NCI-H345 (cell line): ENCODE measurements around the gene ZNF302.
A peak's percentile ranks its signal among the peaks of the same experiment; 100 is the strongest.
"Not testable (repeated sequence)": the region's sequence is repeated elsewhere in the genome, so short reads cannot be mapped to it uniquely, and the experiment has no call there.

Experiments
- DNase-seq: peaks from one replicate; lab custom pipeline; 2025; lab: John Stamatoyannopoulos, UW

Gene ZNF302

DNA sequence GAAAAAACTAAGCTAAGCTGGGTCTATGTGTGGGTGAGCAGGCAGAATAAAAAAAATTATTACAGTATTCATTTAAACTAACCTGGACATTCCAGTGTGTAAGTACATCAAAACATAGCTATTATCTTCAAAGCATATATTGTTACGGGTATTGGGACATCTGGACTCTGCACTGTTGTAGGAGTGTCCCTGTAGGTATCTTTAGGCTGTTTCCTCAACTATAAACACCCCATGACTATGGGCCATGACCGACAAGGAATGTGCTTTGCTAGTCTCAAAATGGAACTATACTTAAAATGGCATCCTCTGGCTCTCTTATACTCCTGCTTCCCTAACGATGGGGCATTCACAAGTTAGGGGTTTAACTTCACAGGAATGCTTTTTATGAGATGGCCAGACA is 3.9 kb upstream of the ZNF302 start:
- no peak for DNase-seq

DNA sequence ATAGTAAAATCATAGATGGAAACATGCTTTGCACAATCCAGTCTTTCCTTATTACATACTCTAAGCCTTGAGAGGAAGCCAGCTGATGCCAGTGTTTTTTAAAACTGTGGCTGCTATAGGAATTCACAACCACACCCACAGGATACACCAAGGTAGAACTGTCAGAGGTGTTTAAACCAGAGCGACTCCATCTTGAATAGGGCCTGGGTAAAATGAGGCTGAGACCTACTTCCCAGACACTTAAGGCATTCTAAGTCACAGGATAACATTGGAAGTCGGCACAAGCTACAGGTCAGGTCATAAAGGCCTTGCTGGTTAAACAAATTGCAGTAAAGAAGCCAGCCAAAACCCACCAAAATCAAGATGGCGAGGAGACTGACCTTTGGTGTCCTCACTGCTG is 2.2 kb upstream of the ZNF302 start:
- no peak for DNase-seq

DNA sequence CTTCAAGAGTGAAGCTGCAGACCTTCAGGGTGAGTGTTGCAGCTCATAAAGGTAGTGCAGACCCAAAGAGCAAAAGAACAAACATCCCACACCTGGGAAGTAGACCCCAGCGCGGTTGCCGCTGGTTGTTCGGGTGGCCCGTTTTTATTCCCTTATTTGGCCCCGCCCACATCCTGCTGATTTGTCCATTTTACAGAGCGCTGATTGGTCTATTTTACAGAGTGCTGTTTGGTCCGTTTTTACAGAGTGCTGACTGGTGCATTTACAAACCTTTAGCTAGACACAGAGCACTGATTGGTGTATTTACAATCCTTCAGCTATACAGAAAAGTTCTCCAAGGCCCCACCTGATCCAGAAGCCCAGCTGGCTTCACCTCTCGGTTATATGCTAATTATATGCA is 1.6 kb upstream of the ZNF302 start:
- DNase-seq = no peak

DNA sequence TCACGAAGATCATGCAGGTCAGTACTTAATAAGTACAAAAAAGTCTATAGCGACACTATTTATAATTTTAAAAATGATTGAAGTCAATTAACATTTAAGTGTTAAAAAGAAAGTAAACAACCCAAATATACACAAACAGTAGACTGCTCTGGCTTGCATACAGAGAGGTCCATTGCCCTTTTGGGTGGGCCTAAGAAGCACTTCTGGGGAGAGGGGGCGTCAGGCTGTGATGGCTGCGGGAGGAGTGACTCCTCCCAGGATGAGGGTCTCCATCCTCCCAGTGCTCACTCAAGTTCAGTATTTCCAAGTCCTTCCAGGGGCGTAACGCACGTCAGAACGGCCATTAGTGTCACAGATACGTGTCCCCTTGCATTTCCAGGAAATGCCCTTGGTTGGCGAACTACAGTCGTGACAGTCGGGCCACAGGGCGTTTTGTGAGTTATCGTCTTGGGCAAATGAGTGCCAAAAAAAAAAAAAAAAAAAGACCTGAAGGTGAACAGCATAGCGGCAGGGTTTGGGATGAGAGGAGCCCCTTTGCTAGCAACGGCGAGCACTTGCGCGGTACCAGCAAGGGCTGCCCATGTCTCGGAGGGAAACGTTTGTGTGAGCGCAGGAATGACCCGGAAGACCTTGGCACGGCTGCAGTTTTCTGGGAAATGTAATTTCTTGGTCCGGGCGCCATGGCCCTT is 637 bp upstream of the ZNF302 start, which contains the start of gene SCGB2B2:
Gene SCGB2B2 (minus strand): TSS at position 463 of the 689 bp plus-strand sequence. CDS start 82,596 bp downstream, outside the sequence.
- peak; percentile 99 for DNase-seq

DNA sequence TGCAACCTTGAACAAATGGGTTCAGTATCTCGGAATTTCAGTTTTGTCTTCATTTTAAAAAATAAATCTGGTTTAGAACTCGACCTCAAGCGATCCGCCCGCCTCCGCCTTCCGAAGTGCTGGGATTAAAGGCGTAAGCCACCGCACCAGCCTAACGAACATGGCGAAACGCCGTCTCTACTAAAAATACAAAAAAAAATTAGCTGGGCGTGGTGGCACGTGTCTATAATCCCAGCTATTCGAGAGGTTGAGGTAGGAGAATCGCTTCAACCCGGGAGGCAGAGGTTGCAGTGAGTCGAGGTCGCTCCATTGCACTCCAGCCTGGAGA is 571 bp downstream of the ZNF302 start:
- peak; percentile 76 for DNase-seq

DNA sequence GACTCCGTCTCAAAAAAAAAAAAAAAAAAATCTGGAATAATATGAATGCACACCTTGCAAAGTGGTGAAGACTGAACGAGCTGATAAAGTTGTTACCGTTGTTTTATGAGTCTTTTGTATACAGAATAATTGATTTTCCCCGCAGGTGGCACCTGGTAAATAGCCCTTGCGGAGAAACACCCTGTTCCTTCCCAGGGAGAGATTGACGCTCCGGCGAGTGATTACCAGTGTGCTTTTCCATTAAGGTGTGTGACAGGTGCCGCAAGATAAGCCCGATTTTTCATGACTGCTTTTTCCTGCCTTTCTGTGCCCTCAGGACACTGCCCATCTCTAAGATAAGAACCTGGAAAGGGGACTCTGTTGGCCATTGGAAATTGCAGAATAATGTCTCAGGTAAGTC is 943 bp downstream of the ZNF302 start:
- DNase-seq = peak; percentile 49

DNA sequence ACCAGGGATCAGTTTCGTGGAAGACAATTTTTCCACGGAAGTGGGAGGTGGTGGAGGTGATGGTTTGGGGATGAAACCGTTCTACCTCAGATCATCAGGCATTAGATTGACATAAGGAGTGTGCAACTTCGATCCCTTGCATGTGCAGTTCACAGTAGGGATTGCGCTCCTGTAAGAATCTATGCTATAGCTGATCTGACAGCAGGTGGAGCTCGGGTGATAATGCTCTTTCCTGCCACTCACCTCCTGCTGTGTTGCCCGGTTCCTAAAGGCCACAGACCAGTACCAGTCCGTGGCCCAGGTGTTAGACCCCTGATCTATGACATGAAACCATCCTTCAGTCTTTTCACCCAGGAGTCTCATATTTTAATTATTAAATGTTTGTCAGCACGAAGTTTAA is 4.0 kb downstream of the ZNF302 start:
- DNase-seq = no peak

DNA sequence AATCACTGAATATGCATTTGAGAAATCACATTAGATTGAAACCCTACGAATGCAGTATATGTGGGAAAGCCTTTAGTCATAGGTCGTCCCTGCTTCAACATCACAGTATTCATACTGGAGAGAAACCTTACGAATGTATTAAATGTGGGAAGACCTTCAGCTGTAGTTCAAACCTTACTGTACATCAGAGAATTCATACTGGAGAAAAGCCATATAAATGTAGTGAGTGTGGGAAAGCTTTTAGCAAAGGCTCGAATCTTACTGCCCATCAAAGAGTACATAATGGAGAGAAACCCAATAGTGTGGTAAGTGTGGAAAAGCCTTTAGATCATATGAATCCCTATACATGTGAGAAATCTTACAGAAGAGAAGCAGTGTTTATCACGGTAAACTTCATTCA is 7.8 kb downstream of the ZNF302 start:
- DNase-seq = not testable (repeated sequence)

DNA sequence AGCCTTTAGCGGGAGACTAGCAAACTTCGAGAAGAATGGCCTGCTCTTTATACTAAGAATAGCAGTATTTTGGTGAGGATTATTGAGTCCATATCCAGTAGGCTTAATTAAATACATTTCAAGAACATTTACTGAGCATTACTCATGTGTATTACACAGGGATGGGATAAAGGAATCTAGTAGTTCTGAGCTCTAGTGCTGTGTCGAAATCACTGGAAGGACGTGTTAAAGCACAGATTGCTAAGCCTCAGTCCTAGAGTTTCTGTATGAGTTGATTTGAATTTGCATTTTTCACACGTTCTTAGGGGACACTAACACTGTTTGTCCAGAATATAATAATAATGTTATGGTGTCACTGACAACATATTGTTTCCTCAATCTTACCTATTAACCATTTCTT is 9.0 kb downstream of the ZNF302 start:
- no peak for DNase-seq

DNA sequence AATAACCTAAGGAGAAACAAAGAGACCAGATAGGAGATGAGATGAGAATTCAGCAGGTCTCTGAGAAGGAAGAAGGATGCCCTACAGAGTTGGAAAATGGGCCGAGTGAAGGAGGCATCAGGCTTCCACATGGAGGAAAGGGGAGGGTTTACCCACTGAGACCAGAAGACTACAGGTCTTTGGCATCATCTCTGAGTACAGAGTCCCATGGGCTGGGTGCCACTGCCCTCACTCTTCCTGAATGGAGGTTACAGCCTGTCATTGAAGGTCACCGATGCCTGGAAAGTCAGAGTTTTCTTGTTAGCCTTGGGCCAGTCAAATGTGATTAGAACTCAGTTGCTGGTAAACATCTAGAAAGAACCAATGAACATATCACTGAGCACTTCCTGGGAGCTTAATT is 9.9 kb downstream of the ZNF302 start:
- DNase-seq = no peak

DNA sequence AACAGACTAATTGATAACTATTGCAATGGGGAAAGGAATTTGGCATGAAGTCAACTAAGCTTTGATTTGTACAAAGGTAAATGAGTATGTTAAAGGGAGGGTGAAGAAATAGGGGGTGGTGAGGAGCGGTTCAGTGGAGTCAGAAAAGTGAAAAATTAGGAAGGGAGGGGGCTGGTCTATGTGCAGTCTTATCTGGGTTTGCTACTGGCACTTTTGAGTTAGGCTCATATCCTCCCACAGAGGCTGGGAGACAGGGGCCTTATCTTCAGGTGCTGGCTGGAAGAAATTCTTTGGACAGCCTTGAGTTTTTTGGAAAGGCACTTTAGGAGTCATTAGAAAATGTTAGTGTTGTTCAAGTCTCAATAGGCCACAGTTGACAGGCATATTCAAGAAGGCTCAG is 11.1 kb downstream of the ZNF302 start:
- no peak for DNase-seq

DNA sequence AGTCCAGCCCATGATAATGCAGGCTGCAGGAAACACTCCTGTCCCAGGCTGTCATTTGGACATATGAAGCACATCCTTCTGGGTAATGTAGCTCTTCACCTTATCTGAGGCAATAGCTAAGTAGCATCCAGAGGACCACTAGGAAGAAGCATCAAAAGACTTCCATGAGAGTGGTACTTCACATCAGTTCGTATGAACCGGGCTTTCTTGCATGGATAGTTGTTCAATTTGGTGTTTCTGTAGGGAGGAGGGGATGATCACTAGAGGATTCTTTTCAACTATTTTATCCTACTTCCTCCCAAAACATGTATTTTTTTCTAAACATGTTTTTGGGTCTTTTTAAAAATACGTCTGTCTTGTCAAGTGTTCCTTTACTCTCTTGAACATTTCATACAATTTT is 12.9 kb downstream of the ZNF302 start:
- DNase-seq = no peak

DNA sequence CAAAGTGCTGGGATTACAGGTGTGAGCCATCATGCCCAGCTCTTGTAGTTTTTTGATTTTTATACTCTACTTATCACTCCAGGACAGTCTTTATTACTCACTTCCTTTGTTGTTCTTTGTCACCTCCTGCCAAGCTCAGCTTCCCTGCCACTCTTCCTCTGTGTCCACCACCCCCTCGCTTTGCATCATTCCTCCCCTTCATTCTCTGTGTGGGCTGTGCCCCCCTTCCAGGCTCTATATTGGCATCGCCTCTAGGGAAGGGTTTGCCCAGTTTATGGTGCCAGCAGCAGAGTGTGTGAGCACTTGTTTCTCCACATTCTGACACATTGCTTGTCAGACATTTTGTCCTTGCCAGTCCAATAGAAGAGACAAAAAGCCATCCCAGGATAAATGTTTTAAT is 15.1 kb downstream of the ZNF302 start:
- DNase-seq = no peak

DNA sequence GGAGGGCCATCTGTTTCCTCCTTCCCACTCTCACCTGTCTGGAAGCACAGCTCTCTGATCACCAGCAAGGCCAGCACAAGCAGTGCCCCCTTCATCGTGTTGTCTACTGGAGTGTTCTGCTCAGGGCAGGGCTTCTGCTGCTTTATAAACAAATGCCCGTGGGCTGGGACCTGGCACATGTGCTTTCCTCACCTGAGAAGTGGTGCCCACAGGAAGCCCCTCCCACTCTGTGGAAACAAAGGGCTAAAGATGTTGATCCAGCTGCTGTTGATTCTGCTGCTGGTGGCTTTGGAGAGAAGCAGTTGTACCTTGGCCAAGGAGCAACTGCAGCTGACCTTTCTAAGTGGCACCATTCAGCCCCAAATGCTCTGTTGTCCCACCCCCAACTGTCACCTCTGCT is 30.2 kb downstream of the ZNF302 start:
- no peak for DNase-seq

DNA sequence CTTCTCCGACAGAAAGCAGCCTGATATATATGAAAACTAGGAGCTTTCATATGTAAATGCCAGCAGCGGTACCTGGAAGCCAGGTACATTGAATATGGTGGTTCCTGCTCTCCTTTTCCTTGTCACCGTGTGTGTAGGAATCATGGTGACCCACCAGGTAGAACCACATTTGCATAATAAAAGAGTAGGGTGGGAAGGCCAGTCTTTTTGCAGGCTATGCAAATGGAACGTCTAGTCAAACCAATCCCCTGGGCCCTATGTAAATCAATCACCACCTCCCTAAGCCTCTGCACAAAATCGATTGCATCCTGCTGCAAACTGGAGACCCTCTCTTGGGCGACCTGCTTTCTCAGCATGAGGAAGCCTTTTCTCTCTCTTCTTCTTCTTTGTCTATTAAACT is 34.4 kb downstream of the ZNF302 start:
- DNase-seq = no peak

DNA sequence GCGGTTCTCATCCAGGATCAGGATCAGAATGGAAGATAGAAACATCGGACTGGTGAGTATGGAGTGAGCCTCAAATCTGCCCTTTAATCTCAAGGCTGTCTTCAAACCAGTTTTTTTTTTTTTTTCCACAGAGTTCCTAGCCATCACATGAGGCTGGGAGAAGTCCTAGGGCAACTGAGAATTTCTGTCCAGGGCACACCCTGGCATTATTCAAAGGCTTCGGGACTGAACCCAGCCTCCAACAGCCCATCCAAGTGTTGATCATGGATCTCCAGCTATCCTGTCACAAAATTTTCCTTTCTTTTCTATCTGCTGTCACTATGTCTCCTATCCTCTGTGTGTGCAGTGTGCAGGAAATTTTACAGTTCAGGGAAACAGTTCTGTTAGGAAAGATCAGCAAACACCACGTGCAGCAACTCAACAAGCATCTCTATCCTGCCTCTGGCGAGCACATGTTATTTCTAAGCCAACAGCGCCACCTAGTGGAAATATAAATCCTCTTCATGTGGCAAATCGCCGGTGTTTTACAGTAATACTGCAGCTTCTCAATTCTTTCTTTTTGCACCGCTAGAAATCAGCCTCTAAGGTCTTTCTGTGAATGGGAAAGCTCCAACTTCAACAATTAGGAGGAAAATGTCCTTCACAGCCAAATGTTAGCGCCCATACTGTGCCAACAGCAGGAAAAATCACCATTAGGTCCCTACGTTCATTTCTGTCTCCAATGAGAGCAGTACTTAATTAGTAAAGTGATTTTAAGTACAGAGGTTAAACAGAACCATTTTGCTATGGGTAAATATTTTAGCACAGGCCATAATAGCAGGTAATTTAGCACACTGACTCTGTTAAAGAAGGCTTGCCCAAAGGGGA is 35.1 kb downstream of the ZNF302 start:
- DNase-seq = peak; percentile 82

DNA sequence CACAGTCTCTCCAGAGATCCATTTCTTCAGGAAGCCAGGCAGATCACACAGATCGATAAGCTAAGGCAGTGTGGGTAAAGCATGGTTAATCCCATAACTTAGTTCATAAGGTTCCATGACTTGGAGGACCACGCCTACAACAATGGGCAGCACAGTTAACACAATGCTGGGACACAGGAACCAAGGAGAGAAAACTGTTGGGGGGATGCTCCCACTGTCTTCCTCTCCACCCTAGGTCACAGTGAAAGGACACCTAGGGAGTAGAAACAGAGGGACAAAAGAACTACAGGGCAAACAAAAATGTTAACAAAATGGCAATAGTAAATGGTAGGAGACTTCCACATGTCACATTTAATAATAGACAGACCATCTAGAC is 35.8 kb downstream of the ZNF302 start:
- DNase-seq = no peak

DNA sequence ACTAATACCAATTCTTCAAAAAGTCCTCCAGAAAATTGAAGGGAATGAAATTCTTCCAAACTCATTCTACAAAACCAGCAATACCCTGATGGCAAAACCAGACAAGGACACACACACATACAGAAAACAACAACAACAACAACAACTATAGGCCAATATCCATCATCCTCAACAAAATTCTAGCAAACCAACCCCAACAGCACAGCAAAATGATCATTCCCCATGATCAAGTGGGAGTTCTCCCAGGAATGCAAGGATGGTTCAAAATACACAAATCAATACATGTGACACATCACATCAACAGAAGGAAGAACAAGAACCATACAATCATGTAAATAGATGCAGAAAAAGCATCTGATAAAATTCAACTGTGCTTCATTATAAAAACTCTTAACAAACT is 37.9 kb downstream of the ZNF302 start:
- no peak for DNase-seq

DNA sequence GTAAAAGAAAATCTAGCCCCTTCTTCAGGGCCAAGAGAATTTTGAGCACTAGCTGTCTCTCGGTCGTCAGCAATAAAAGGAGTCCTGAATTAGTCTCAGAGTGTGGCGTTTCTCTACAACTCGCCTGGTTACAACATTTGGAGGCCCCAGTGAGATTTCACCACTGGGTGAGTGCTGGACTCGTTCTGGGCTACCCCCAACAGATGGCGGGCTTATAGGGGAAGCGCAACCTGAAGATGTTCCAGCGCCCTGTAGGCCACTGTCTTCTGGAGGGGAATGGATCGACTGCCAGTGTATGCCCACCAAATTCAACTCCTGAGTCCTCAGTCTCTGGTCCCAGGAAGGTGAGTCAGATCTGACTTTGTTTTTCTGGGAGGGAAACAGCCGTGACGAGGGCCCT is 44.9 kb downstream of the ZNF302 start:
- no peak for DNase-seq

DNA sequence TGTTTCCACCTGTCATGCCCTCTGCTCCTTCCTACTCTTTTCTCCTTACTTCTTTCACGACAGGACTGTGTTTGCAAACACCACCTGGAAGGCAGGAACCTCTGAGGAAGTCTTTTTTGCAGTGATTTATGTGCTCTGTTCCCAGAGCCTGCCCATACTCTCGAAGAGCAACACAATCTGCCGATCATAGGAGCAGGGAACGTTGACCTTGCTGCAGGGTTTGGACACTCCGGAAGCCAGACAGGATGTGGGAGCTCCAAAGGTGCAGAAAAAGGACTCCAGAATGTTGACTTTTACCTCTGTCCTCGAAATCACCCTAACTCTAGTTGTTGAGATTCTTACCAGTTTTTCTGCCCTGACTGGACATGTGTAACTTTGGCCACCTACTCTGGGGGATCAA is 47.9 kb downstream of the ZNF302 start:
- DNase-seq = no peak

DNA sequence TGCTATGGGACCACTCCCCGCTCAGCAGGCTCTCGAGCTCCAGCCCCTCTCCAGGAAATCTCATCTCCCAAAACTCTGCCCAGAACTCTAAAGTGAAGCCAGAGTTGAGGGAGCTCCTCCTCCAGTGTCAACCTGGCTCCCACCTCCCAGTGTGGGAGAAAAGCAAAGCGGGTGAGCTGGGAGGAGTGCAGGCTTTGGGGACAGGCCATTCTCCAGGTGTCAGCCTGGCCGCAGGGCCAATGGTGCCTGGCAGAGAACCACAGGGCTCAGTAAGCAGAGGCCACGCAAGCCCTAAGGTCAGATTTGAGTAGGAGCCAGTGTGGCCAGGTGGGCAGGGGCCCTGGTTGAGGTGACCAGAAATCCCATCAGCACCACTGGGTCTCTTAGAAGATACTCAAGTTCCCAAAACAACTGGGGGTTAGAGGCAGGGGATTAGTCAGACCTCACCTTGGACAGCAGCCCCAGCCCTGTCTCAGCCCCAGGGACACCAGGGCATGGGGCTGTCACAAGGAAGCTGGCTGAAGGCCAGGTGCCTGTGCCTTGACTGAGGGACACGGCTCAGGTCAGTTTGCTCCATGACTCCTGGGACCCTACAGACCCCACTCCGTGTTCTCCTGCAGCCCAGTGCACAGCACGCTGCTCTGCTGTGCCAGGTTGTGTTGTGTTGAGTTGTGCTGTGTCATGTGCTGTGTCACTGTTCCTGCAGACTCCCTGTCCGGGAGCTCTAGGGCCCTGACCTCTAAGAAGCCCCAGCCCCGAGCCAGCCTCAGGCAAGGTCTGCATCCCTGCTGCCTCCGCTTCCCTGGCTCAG is 53.7 kb downstream of the ZNF302 start:
- no peak for DNase-seq

DNA sequence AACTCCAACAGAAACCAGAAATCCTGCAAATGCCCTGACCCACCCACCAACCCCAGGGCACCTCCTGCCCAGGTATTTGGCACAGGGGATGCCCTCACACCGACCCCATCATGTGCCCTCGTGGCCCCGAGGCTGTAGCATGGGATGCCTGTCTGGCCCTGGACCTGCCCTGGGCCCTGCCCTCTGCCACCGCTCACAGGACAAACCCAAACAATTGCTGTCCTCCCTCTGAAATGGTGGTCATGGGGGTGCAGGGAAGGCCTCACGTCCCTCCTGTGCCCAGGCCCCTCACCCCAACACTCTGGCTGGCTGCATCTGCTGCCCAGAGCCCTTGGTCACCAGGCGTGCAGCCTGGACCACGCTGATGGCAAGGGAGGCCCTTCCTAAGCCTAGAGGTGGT is 54.5 kb downstream of the ZNF302 start:
- DNase-seq = no peak
